ENCODE data around the gene ZNF211. TPM values are rescaled to one million over a fixed set of nuclear protein-coding genes. Genes with fewer than 3 reads are reported as not detected.

The ZNF211 gene
- total RNA-seq (10 to 100 TPM in 1 of 2 donors, 1 to 10 TPM in 1; 8.9 to 14.8 TPM), polyA plus RNA-seq (10 to 100 TPM in 1 of 2 donors, 1 to 10 TPM in 1; 1.3 to 10.2 TPM)
- long read RNA-seq, donor 1, transcript ZNF211-204 (3 exons, 2,472 nt) = major isoform, 8 of 20 reads
- long read RNA-seq, donor 1, partial matches to known transcripts = 0 of 20 reads
- long read RNA-seq, donor 1, other reads (novel, unspliced or antisense) = 6 of 20 reads
- long read RNA-seq, donor 2, partial matches to known transcripts = 1 of 6 reads
- long read RNA-seq, donor 2, other reads (novel, unspliced or antisense) = 1 of 6 reads

DNA sequence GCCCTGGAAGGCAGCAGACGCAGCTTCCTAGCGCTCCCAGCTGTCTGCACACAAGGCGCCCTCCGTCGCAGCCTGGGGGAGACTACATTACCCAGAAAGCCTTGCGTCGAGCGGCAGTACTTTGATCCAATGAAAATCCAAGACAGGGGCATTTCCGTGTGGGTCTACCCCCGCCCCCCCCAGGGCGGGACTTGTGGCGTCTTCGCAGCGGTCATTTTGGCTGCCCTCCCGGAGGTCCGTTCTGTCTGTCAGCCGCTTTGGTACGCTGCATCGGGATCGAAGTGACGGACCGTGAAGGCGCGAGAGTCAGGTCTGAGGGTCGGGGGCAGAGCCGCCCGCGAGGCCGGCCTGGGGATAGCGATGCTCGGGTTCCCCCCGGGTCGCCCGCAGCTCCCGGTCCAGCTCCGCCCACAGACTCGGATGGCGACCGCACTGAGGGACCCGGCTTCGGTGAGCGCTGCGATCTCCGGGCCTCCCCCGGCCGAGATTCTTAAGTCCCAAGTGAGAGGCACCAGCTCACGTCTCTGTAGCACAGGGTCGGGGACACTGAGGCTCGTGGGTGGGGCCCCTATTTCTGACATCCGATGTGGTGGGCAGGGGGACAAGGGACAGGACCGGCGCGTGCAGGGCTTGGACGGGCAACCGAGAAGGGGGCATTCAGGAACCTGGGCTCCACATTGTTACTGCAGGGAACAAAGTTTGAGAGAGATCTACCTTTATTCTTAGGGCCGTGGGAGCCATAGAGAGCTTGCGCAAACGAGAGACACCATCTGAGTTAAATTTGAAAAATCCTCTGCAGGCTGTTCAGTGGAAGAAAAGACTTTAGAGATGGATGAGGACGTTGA is at the start of gene ZNF211:
TSS of gene ZNF211 (plus strand) at position 182 of the 845 bp plus-strand sequence. CDS start at position 361, 179 bp downstream.
- WGBS, 2 donors = 1% methylated on average over 59 of the region's 59 CpGs
- no peaks in the 10 kb centered on the region for H3K27me3 ChIP-seq (ENCODE audit: control insufficient read depth in 1 of 2, insufficient read depth in 2 of 2, low read length in 1 of 2)
- DNase-seq (peak; percentile 95 to 96), ATAC-seq (ENCODE audit: low FRiP score) (peak; percentile 99)
- peak within 1 kb of the TSS; percentile 22 to 49 for H3K4me3 ChIP-seq (ENCODE audit: low read length in 2 of 2)
- intact Hi-C loops (cut with DNase I) = loop anchor here in 1 of 2 donors (5.0 kb wide), 1 partner anchor 49 kb away; the partner anchor contains the start of gene ZNF551
- H3K27ac ChIP-seq (ENCODE audit: low read depth in 1 of 2, low read length in 2 of 2) = no peak within 1 kb of the TSS
- H3K36me3 ChIP-seq (ENCODE audit: control insufficient read depth in 1 of 2, insufficient read depth in 2 of 2, low read length in 1 of 2) = peaks cover 6 to 14% of the 10 kb centered on the region in 2 donors
- no peaks in the 10 kb centered on the region for H3K4me1 ChIP-seq (ENCODE audit: control insufficient read depth in 1 of 2, insufficient read depth in 2 of 2, low read length in 2 of 2)
- peaks cover 7% of the 10 kb centered on the region for H3K9me3 ChIP-seq (ENCODE audit: control insufficient read depth, low read length)

DNA sequence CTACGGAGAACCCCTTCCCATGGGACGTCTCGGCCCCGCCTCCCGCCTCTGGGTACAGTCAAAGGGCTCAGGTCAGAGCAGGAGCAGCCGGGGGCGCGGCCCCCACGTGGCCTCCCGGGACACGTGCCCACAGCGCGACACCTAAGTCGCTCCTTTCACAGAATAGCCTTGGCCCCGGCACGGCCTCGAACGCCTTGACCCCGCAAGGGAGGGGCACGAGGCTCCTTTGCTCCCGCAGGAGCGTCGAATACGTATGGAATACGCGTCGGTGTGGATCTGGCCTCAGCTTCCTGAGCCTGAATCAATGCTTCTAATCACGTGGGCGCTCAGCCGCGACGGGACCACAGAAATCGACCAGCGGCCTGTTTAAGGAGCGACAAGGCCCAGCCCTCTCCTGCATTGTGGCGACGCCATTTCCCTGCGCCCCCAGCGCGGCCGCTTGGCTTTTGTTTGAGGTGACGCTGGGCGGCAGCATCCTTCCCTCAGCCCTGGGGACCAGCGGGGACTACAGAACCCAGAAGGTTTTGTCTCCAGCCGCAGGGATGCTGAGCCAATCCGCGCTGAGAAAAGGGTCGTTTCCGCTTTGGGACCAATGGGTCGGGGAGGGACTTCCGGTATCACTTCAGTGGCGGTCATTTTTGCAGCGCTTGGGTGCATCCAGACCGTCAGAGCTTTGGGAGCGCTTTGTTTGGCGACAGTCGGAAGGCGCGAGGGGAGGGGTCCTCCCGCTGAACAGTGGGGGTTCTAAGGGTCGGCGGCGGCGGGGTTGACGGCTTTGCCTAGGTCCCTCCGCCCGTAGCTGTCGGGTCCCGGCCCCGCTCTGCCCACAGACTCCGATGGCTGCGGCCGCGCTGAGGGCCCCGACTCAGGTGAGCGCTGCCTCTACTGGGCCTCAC is 49.2 kb upstream of the ZNF211 start, which contains the start of gene ZIK1:
TSS of gene ZIK1 (plus strand) at position 625 of the 896 bp plus-strand sequence. CDS start at position 837, 212 bp downstream.
- ATAC-seq (ENCODE audit: low FRiP score) = peak; percentile 95
- peaks cover 22% of the 10 kb centered on the region for H3K9me3 ChIP-seq (ENCODE audit: control insufficient read depth, low read length)
- H3K27me3 ChIP-seq (ENCODE audit: control insufficient read depth in 1 of 2, insufficient read depth in 2 of 2, low read length in 1 of 2) = no peaks in the 10 kb centered on the region
- 1 to 2% methylated on average over 63 to 76 of the region's 76 CpGs for WGBS, 2 donors
- DNase-seq = peak; percentile 94
- H3K36me3 ChIP-seq (ENCODE audit: control insufficient read depth in 1 of 2, insufficient read depth in 2 of 2, low read length in 1 of 2) = peaks cover under 1 to 9% of the 10 kb centered on the region in 2 donors
- H3K27ac ChIP-seq (ENCODE audit: low read depth in 1 of 2, low read length in 2 of 2) = no peak within 1 kb of the TSS
- no peaks in the 10 kb centered on the region for H3K4me1 ChIP-seq (ENCODE audit: control insufficient read depth in 1 of 2, insufficient read depth in 2 of 2, low read length in 2 of 2)
- peak within 1 kb of the TSS; percentile 32 to 68 for H3K4me3 ChIP-seq (ENCODE audit: low read length in 2 of 2)
- intact Hi-C loops (cut with DNase I) = loop anchor here in 1 of 2 donors (2.0 kb wide), 1 partner anchor 57 kb away; the partner anchor contains the start of gene ZNF549

DNA sequence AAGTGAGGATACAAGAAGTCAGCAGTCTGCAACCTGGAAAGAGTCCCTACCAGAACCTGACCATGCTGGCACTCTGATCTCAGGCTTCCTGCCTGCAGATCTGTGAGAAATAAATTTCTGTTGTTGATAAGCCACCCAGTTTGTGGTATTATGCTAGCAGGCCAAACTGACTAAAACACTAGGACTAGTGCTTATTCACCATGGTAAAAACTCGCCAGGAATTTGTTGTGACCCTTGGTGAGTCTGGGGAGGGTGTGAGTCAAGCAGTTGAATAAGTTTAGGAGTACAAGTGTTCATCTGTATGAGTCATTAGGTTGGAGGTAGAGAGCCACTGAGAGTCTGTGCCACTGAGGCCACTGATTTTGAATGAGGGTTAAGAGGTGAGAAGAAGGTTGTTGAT is 45.4 kb upstream of the ZNF211 start:
- H3K4me1 ChIP-seq (ENCODE audit: control insufficient read depth in 1 of 2, insufficient read depth in 2 of 2, low read length in 2 of 2) = no peaks in the 10 kb centered on the region
- no peak for ATAC-seq (ENCODE audit: low FRiP score)
- DNase-seq = no peak
- H3K4me3 ChIP-seq (ENCODE audit: low read length in 2 of 2) = no peak overlapping the region
- H3K27ac ChIP-seq (ENCODE audit: low read depth in 1 of 2, low read length in 2 of 2) = no peak overlapping the region
- H3K27me3 ChIP-seq (ENCODE audit: control insufficient read depth in 1 of 2, insufficient read depth in 2 of 2, low read length in 1 of 2) = no peaks in the 10 kb centered on the region
- H3K9me3 ChIP-seq (ENCODE audit: control insufficient read depth, low read length) = peaks cover 55% of the 10 kb centered on the region
- H3K36me3 ChIP-seq (ENCODE audit: control insufficient read depth in 1 of 2, insufficient read depth in 2 of 2, low read length in 1 of 2) = peaks cover 19 to 29% of the 10 kb centered on the region in 2 donors
- 97 to 99% methylated on average over 1 of the region's 1 CpG for WGBS, 2 donors
- intact Hi-C loops (cut with DNase I) = no loop called here

DNA sequence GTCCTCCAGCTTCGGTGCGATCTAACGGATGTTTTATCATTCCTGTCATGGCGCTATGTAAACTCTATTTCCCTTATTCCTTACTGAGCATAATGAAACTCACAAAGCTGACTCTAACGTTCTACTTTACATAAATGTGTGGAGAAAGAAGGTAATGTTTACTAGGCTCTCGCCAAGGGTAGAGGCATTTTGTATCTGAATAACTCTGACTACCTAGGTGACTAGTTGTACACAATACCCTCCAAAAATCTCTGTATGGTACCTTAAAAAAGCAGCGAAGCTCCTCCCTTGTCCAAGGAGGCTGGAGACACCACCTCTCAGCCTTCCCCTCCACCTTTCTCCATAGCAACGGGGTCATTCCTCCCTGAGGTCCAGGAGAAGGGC is 33.6 kb upstream of the ZNF211 start:
- peak overlapping the region in 1 of 2 donors; percentile 36 for H3K4me3 ChIP-seq (ENCODE audit: low read length in 2 of 2)
- H3K9me3 ChIP-seq (ENCODE audit: control insufficient read depth, low read length) = peaks cover 9% of the 10 kb centered on the region
- intact Hi-C loops (cut with DNase I) = no loop called here
- 47 to 55% methylated on average over 8 of the region's 8 CpGs for WGBS, 2 donors
- ATAC-seq (ENCODE audit: low FRiP score) = no peak
- no peaks in the 10 kb centered on the region for H3K27me3 ChIP-seq (ENCODE audit: control insufficient read depth in 1 of 2, insufficient read depth in 2 of 2, low read length in 1 of 2)
- H3K36me3 ChIP-seq (ENCODE audit: control insufficient read depth in 1 of 2, insufficient read depth in 2 of 2, low read length in 1 of 2) = peaks cover 0 to 6% of the 10 kb centered on the region in 2 donors
- H3K4me1 ChIP-seq (ENCODE audit: control insufficient read depth in 1 of 2, insufficient read depth in 2 of 2, low read length in 2 of 2) = no peaks in the 10 kb centered on the region
- H3K27ac ChIP-seq (ENCODE audit: low read depth in 1 of 2, low read length in 2 of 2) = no peak overlapping the region
- DNase-seq = no peak

DNA sequence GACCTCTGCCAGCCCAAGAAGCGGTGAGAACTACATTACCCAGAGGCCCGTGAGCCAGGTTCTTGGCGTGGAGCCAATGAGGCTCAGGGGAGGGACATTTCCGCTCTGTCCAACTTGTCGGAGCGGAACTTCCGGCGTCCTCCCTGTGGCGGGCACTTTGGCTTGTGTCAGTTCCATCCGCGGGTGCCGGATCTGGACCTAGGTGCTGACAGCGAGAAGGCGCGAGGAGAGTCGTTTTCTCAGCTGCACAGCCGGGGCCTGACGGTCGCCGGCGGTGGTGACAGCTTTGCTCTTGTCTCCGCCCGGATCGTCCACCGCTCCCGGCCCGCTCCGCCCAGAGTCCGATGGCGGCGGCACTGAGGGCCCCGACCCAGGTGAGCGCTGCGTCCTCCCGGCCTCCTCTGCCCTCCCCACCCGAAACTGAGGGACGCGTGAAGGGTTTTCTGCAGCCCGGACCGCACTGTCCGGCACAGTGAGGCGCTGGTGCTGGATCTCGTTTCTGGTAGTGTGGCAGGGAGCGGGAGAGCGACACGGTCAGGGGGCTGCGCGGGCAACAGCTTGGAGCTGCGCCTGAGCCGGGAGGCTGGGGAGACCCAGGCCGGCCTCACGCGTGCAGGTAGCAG is 33.1 kb upstream of the ZNF211 start, which contains the start of gene ZNF530:
TSS of gene ZNF530 (plus strand) at position 125 of the 623 bp plus-strand sequence. CDS start 4,461 bp downstream, outside the sequence.
- H3K4me3 ChIP-seq (ENCODE audit: low read length in 2 of 2) = peak within 1 kb of the TSS; percentile 36 to 47
- peaks cover 3 to 8% of the 10 kb centered on the region in 2 donors for H3K36me3 ChIP-seq (ENCODE audit: control insufficient read depth in 1 of 2, insufficient read depth in 2 of 2, low read length in 1 of 2)
- intact Hi-C loops (cut with DNase I) = no loop called here
- H3K9me3 ChIP-seq (ENCODE audit: control insufficient read depth, low read length) = peaks cover 11% of the 10 kb centered on the region
- H3K27ac ChIP-seq (ENCODE audit: low read depth in 1 of 2, low read length in 2 of 2) = no peak within 1 kb of the TSS
- ATAC-seq (ENCODE audit: low FRiP score) (peak; percentile 96), DNase-seq (peak; percentile 96 to 98)
- no peaks in the 10 kb centered on the region for H3K4me1 ChIP-seq (ENCODE audit: control insufficient read depth in 1 of 2, insufficient read depth in 2 of 2, low read length in 2 of 2)
- no peaks in the 10 kb centered on the region for H3K27me3 ChIP-seq (ENCODE audit: control insufficient read depth in 1 of 2, insufficient read depth in 2 of 2, low read length in 1 of 2)
- 0 to 1% methylated on average over 53 of the region's 53 CpGs for WGBS, 2 donors

DNA sequence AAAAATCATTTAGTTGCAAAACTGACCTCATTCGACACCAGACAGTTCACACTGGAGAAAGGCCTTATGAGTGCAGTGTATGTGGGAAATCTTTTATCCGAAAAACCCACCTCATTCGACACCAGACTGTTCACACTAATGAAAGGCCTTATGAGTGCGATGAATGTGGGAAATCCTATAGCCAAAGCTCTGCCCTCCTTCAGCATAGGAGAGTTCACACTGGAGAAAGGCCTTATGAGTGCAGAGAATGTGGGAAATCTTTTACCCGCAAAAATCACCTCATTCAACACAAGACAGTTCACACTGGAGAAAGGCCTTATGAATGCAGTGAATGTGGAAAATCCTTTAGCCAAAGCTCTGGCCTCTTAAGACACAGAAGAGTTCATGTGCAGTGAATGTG is 26.0 kb upstream of the ZNF211 start:
- intact Hi-C loops (cut with DNase I) = no loop called here
- no peaks in the 10 kb centered on the region for H3K27me3 ChIP-seq (ENCODE audit: control insufficient read depth in 1 of 2, insufficient read depth in 2 of 2, low read length in 1 of 2)
- H3K4me3 ChIP-seq (ENCODE audit: low read length in 2 of 2) = no peak overlapping the region
- peaks cover 16 to 21% of the 10 kb centered on the region in 2 donors for H3K36me3 ChIP-seq (ENCODE audit: control insufficient read depth in 1 of 2, insufficient read depth in 2 of 2, low read length in 1 of 2)
- no peak for ATAC-seq (ENCODE audit: low FRiP score)
- DNase-seq = no peak
- no peaks in the 10 kb centered on the region for H3K4me1 ChIP-seq (ENCODE audit: control insufficient read depth in 1 of 2, insufficient read depth in 2 of 2, low read length in 2 of 2)
- H3K27ac ChIP-seq (ENCODE audit: low read depth in 1 of 2, low read length in 2 of 2) = no peak overlapping the region
- H3K9me3 ChIP-seq (ENCODE audit: control insufficient read depth, low read length) = peaks cover 36% of the 10 kb centered on the region
- WGBS, 2 donors = 97 to 99% methylated on average over 5 of the region's 5 CpGs

DNA sequence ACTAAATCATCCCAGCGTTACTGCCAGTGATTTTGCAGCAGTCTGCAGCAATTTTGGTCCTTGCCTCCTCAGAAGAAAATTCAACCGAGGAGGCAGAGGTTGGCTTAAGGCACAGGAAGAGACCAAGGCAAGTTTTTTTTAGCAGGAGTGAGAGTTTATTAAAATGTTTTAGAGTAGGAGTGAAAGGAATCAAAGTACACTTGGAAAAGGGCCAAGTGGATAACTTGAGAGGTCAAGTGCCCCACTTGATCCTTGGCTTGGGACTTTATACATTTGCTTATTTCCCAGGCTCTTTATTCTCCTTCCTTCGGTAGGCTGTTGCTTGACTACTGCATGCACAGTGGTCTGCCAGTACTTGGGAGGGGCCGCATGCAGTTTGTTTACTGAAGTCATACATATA is 21.9 kb upstream of the ZNF211 start:
- intact Hi-C loops (cut with DNase I) = loop anchor here in 1 of 2 donors (5.0 kb wide), 1 partner anchor 71 kb away; the partner anchor contains the start of gene ZNF551
- Histone ChIP-seq H3K36me3 (ENCODE audit: control insufficient read depth in 1 of 2, insufficient read depth in 2 of 2, low read length in 1 of 2) (peaks cover under 1 to 13% of the 10 kb centered on the region in 2 donors), H3K4me1 (ENCODE audit: control insufficient read depth in 1 of 2, insufficient read depth in 2 of 2, low read length in 2 of 2) (no peaks in the 10 kb centered on the region), H3K9me3 (ENCODE audit: control insufficient read depth, low read length) (peaks cover 22% of the 10 kb centered on the region), H3K27ac (ENCODE audit: low read depth in 1 of 2, low read length in 2 of 2) (no peak overlapping the region), H3K4me3 (ENCODE audit: low read length in 2 of 2) (no peak overlapping the region), H3K27me3 (ENCODE audit: control insufficient read depth in 1 of 2, insufficient read depth in 2 of 2, low read length in 1 of 2) (no peaks in the 10 kb centered on the region)
- DNase-seq = no peak
- WGBS, 2 donors = 77 to 83% methylated on average over 4 of the region's 4 CpGs
- ATAC-seq (ENCODE audit: low FRiP score) = no peak

All from aorta (tissue), 5 donors.